Neural cell (in vitro differentiated cells): ENCODE measurements around the gene SPP2.

ENCODE experiments used
- EP300 ChIP-seq: fragments of 450-650 bp; conservative IDR thresholded peaks from 2 replicates; pipeline ENCODE4 v1.6.1; 2014; ENCODE audit warnings: antibody characterized with exemption, mild to moderate bottlenecking, moderate library complexity; ENCODE audit not compliant: poor library complexity, severe bottlenecking
- EZH2 ChIP-seq: fragments of 200-600, 300-800 bp; shearing (Covaris generic), sonication (generic); IDR thresholded peaks from 2 replicates; pipeline ENCODE4 v1.6.1; 2014; ENCODE audit warnings: antibody characterized with exemption, low read length, borderline replicate concordance, mild to moderate bottlenecking; ENCODE audit not compliant: insufficient read depth, poor library complexity, severe bottlenecking
- MXI1 ChIP-seq: fragments of 450-650 bp; conservative IDR thresholded peaks from 2 replicates; pipeline ENCODE4 v1.6.1; 2014; ENCODE audit warnings: antibody characterized with exemption, mild to moderate bottlenecking; ENCODE audit not compliant: poor library complexity, severe bottlenecking
- POLR2AphosphoS5 ChIP-seq: IDR thresholded peaks from 2 replicates; pipeline ENCODE4 v1.6.1; 2012
- SMC3 ChIP-seq: fragments of 450-650 bp; conservative IDR thresholded peaks from 2 replicates; pipeline ENCODE4 v1.6.1; 2014; ENCODE audit warnings: antibody characterized with exemption, mild to moderate bottlenecking, moderate library complexity; ENCODE audit not compliant: poor library complexity
- TAF1 ChIP-seq: IDR thresholded peaks from 2 replicates; pipeline ENCODE4 v1.6.1; 2012; ENCODE audit warnings: low read depth
- TF ChIP-seq, protein P1 (sequence below): fragments of 450-650 bp; IDR thresholded peaks from 2 replicates; pipeline ENCODE4 v1.5.1; 2014; ENCODE audit warnings: antibody characterized with exemption, mild to moderate bottlenecking, moderate library complexity; ENCODE audit not compliant: poor library complexity, severe bottlenecking
- TF ChIP-seq, protein P2 (sequence below): IDR thresholded peaks from 2 replicates; pipeline ENCODE4 v1.6.1; 2012; ENCODE audit warnings: borderline replicate concordance

DNA sequence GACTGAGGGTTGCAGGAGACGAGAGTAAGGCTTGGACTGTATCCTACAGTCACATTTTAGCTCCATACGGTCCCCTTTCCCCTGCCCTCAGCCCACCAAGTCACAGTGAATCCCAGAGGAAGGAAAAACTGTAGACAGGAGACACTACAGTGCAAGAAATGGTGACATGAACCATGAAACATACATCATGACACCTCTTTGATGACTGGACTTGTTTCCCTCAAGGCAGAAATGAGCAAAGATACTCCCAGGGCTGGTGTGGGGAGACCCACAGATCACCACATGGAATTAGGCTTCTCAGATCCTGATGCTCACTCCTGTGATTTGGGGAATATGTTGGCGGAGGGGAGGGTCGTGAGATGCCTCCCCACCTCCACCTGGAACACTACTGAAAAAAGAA is 48.2 kb upstream of the SPP2 start:
- TF ChIP-seq EZH2 = no peak
- TF ChIP-seq, protein P1, sequence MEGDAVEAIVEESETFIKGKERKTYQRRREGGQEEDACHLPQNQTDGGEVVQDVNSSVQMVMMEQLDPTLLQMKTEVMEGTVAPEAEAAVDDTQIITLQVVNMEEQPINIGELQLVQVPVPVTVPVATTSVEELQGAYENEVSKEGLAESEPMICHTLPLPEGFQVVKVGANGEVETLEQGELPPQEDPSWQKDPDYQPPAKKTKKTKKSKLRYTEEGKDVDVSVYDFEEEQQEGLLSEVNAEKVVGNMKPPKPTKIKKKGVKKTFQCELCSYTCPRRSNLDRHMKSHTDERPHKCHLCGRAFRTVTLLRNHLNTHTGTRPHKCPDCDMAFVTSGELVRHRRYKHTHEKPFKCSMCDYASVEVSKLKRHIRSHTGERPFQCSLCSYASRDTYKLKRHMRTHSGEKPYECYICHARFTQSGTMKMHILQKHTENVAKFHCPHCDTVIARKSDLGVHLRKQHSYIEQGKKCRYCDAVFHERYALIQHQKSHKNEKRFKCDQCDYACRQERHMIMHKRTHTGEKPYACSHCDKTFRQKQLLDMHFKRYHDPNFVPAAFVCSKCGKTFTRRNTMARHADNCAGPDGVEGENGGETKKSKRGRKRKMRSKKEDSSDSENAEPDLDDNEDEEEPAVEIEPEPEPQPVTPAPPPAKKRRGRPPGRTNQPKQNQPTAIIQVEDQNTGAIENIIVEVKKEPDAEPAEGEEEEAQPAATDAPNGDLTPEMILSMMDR = no peak
- TF ChIP-seq EP300 = no peak
- no peak for TF ChIP-seq POLR2AphosphoS5
- no peak for TF ChIP-seq SMC3
- TF ChIP-seq MXI1 = no peak
- TF ChIP-seq, protein P2, sequence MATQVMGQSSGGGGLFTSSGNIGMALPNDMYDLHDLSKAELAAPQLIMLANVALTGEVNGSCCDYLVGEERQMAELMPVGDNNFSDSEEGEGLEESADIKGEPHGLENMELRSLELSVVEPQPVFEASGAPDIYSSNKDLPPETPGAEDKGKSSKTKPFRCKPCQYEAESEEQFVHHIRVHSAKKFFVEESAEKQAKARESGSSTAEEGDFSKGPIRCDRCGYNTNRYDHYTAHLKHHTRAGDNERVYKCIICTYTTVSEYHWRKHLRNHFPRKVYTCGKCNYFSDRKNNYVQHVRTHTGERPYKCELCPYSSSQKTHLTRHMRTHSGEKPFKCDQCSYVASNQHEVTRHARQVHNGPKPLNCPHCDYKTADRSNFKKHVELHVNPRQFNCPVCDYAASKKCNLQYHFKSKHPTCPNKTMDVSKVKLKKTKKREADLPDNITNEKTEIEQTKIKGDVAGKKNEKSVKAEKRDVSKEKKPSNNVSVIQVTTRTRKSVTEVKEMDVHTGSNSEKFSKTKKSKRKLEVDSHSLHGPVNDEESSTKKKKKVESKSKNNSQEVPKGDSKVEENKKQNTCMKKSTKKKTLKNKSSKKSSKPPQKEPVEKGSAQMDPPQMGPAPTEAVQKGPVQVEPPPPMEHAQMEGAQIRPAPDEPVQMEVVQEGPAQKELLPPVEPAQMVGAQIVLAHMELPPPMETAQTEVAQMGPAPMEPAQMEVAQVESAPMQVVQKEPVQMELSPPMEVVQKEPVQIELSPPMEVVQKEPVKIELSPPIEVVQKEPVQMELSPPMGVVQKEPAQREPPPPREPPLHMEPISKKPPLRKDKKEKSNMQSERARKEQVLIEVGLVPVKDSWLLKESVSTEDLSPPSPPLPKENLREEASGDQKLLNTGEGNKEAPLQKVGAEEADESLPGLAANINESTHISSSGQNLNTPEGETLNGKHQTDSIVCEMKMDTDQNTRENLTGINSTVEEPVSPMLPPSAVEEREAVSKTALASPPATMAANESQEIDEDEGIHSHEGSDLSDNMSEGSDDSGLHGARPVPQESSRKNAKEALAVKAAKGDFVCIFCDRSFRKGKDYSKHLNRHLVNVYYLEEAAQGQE = no peak
- no peak for TF ChIP-seq TAF1
